GM12891 (cell line): ENCODE results near the gene CITED4.

ENCODE experiments used
- POLR2A ChIP-seq: IDR thresholded peaks from 2 replicates; pipeline ENCODE4 v1.6.1; 2011; ENCODE audit warnings: low read depth, low read length, control low read depth
- POLR2AphosphoS5 ChIP-seq: IDR thresholded peaks from 2 replicates; pipeline ENCODE4 v1.6.1; 2011; ENCODE audit warnings: low read depth, low read length, control low read depth
- POU2F2 ChIP-seq: IDR thresholded peaks from 2 replicates; pipeline ENCODE4 v1.6.1; 2011; ENCODE audit warnings: low read depth, mild to moderate bottlenecking, control low read depth, low read length, moderate library complexity
- SPI1 ChIP-seq: IDR thresholded peaks from 2 replicates; pipeline ENCODE4 v1.6.1; 2011; ENCODE audit warnings: low read depth, low read length, control low read depth
- TAF1 ChIP-seq: IDR thresholded peaks from 2 replicates; pipeline ENCODE4 v1.6.1; 2011; ENCODE audit warnings: low read depth, low read length, control low read depth

GRCh38 chr1:40860706-40861223, 1.4 kb downstream of the CITED4 start:
- TF ChIP-seq POLR2A = no peak
- no peak for TF ChIP-seq POLR2AphosphoS5
- TF ChIP-seq SPI1 = no peak
- TF ChIP-seq TAF1 = no peak
- TF ChIP-seq POU2F2 = no peak
